HG03108 (cell line): ENCODE data around the gene TSHR.
"Not testable (repeated sequence)": the region's sequence is repeated elsewhere in the genome, so short reads cannot be mapped to it uniquely, and the experiment has no call there.

ENCODE experiments used
- ATAC-seq: cut with Tn5 transposase; IDR thresholded peaks from one replicate; pipeline ENCODE4 v1.9.1; 2021; ENCODE audit warnings: moderate library complexity; ENCODE audit not compliant: unreplicated experiment

The TSHR gene

DNA sequence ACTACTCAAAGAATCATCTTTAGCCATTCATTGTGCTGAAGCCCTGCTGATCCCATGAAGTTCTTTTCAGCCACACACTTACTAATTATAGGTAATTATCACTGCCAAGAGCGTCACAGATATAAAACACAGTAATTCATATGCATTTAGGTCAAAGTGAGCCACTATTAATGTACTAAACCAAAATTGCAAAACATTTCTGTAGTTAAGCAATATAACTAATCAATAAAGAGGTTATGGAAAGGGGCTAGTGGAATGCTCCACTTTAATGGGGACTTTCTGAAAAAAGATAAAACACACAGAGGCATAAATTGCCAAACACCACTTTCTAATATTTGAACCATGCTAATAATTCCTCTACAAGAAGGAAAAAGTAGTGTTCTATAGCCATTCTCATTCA, 7.1 kb upstream of the TSHR start:
- no peak for ATAC-seq

DNA sequence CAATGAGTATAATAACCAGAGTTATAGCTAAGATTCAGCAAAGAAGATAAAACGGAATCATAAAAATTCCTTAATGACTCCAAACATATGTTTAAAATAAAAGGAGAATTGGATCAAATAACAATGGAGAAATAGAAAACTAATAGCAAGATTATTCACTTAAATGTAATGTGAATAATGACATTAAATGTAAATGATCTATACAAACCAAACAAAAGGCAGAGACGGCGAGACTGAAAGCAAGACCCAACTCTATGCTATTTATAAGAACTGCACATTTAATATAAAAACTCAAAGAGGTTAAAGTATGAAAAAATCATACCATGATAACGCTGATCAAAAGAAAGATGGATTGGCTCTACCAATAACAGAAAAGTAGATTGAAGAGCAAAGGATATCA, 3.9 kb upstream of the TSHR start:
- no peak for ATAC-seq

DNA sequence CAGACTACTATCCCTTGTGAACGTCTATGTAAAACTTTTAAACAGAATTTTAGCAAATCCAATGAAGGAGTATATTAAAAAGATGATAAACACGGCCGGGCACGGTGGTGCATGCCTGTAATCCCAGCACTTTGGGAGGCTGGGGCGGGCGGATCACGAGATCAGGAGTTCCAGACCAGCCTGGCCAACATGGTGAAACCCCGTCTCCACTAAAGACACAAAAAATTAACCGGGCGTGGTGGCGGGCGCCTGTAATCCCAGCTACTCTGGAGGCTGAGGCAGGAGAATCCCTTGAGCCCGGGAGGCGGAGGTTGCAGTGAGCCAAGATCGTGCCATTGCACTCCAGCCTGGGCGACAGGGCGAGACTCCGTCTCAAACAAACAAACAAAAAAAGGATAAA, 2.2 kb upstream of the TSHR start:
- ATAC-seq = not testable (repeated sequence)

DNA sequence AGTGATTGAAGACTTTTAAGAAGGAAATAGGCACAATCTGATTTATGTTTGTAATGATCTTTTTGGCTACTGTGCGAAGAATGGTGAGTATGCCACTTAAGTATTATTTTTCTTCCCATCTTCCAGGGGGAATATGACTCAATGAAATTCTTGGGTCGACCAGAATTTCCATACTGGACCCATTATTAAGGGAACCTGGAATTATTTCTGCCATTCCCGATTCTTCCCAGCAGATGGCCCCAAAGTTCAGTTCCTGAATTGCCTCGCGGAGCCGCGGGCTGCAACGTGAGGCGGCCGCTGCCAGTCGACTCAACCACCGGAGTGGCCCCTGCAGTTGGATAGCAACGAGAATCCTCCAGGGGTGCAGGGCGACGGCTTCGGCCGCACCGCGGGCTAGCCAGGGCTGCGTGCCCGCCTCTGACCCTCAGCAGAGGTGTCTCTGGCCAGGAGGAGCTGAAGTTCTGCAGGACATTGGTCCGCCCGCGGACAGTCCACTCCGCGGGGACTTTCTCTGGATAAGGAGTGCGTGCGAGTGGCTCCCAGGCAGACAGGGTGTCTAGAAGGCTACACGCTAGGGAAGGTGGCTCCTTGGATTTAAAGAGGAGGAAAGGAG, 628 bp upstream of the TSHR start:
- ATAC-seq = peak; percentile 31

DNA sequence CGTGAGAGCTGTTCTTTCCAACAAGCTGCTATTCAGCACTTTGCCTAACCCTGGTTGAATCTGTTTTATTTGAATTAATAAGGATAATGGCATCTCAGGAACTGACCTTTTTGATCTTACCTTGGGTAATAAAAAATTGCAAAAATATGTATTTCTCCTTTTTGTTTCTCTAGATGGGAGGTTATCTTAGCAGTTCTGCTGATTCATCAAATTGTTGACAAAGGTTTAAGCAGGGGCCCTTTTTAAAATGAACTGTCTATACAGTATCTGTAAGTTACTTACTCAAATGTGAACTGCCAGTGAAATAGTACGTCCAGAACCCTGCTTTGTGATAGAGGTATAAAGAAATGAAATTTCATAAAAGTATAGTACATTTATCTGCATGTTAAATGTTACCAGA, 681 bp downstream of the TSHR start:
- no peak for ATAC-seq

DNA sequence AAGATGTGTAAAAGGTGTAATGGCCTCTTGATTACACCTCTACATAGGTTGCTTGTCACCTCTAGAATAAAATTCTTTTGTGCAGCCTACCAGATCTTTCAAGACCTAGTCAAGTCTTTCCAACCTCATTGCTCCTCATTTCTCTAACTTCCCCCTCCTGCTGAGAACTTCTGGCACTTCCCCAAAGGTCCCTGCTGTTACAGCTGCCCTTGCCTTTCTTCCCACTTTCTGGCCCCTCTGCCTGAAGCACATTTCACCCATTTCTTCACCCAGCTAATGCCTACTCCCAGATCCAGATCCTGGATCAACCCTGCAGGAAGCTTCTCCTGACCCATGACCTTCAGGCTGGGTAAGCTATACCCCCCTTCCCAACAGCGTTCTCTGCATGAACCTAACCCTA, 1.5 kb downstream of the TSHR start:
- no peak for ATAC-seq

DNA sequence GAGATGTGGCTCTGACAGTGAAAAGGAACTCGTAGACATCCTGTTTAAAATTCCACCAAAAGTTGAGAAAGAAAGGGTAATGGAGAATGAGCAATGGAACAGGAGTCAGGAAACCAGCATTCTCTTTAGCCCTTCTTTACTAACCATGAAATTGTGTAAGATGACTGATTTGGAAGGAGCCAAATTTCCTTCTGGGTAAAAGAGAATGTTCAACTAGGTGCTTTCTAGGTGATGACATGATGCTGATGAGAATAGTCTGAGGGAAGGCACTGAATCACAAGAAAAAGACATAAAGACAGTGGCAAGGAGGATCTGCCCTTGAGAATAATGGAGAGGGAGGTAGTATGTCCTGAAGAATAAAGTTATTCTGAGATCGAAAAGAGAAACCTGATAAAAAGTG, 2.2 kb downstream of the TSHR start:
- ATAC-seq = no peak

DNA sequence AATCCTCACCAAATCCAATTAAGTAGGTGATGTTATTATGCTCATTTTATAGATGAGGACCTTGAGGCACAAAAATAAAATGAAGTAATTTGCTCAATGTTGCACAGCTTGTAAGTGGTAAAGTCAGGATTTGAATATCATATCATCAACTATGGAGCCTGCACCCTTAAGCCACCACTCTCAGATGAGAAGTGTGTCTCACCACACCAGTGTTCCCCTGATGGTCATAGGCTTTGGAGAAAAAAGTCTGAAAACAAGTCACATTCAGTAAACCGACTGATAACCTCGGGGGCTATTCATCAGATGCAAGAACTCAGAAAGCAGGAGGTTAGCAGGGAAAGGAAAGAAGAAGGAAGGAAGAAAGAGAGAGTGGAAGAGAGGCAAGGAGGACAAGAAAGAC, 2.8 kb downstream of the TSHR start:
- no peak for ATAC-seq

DNA sequence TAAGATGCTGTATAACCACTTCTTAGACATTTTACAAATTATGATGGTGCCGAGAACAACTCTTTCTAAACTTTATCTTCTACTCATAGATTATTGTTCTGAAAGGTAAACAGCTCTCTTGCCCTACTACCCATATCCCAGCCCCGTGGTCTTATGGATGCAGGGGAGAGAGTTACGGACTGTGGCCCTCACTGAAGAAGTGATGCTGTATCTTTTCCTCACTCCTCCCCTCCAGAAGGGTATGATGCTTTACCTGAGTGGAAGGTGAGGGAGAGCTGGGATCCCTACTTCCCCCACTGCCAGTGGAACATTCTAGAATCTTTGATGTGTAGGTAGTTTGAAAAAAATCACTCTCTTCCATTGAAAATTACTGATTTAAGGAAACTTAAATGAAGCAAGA, 3.5 kb downstream of the TSHR start:
- no peak for ATAC-seq

DNA sequence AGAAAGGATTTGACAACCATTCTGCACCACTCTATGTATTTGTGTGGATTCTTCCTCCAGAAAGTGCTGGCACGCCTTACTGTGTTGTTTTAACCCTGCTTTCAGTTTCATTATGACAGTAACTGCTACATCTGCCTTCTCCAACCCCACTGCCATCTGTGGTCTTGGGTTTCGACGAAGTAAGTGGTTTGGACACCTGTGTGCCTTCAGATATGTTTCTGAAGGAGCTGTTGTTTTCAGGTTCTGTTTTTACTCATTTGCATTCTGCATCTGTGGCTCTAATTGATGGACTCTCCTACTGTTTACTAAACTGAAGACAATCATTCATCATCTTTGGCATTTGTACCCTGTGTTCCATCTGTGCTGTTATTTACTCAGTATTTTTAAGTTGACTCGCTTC, 4.1 kb downstream of the TSHR start:
- ATAC-seq = peak; percentile 96

DNA sequence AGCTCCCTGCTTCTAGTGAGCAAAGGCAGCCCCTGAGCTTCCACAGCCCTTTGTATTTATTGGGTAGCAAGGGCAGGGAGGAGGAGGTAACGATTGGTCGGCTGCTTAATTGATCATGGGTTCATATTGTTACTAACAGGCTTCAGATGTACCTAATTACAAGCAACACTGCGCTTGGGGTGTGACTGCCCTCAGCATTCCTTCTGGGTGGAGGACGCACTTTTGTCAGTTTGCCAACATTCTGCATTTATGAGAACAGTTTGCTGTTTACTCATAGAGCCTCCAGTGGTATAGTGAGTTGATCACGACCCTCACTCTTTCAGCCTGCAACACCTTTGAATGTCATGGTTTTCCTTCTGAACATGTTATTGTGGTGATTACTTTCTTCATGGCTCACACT, 9.6 kb downstream of the TSHR start:
- no peak for ATAC-seq

DNA sequence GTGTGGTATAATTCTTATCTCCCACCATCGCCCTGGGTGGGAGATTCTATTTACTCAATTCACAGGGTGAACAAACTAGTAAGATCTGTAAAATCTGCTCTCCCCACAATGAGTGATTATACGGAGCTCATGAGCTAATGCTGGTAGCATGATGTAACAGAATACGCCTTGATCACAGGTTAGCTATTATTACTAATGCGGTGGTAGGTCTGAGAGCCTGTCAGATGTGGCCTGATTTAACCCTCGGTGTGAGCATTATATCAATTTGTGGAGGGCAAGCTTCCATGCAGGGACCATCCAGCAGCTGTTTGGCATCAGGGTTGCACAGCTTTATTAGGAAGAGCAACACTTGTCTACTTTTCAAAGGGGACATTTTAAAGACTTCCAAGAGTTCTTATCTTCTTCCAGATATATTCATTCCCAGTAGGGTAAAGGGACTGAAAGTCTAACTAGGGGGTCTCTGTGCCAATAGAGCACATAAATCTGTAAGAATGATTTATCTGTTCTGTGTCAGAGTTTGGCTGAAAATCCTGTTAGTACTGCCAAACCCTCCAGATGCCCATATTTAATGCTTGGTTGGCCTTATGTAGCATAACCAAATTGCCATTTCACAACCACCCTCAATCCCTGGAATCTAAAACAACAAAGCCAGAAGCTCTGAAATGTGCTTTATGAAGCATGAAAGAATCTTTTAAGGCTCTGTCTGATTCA, 18.7 kb downstream of the TSHR start:
- ATAC-seq = no peak

DNA sequence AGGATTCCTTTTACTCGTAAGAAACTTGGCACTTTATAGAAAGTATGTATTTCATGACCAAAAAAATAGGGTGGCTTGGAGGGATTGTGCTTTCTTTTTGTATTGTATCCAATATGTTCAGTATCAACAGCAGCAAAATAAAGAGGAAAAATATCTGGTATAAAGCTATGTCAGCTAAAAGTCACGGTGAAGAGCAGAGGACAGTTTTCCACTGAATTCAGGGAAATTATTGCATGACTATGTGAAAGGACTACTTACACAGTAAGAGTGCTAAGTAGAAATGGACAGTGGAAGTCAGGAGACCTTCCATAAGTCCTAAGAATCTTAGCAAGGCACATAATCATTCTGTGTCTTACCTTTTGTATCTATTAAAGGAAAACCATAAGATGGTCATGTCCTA, 19.3 kb downstream of the TSHR start:
- ATAC-seq = no peak

DNA sequence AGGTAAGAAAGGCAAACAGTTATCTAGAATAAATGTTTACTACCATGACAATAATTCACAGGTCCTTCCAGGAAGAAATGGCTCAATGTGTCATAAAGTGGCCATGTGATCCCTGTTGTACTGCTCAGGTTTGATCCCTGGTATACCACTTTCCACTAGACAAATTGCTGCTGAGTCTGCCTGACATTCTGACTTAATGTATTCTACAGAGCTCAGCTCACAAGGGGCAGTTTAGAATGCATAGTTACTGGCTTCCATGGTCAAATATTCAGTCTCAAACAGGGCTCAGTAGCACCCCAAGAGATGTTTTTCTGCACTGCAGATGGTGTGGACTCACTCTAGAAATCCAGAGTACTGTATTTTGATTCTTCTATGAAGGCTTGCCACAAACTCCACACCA, 21.8 kb downstream of the TSHR start:
- no peak for ATAC-seq

DNA sequence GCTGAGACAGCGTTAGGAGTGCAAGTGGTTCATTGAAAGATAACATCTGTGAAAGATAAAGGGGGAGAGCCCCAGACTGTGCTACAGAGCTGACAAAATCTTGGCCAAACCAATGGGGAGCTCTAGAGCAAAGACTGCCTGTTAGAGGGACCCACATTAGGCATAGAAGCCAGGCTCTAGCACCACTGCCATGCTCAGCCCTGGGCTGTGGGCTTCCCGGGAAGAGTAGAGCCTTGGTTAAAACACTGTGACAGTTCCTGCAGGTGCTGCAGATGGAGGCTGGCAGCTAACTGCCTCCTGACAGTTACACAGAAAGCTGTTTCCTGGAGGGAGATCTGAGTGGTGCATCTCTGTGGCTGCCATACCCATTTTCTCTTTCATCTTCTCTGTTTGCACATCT, 23.0 kb downstream of the TSHR start:
- ATAC-seq = no peak

DNA sequence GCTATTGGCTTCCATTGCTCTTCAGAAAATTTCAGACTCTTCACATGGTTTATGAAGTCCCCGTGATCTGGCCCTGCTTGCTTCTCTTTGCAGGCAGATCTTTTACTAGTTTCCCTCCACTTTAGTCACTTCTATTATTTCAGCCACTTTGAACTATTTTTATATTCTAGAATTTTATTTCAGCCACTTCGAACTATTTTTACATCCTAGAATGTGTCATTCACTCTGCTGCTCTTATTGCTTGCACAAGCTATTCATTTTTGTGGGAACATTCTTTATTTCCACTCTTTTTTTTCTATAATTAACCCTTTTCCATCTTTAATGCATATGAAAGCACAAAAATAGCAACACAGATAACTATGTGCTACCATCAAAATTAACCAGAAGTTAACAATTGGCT, 24.5 kb downstream of the TSHR start:
- ATAC-seq = no peak

DNA sequence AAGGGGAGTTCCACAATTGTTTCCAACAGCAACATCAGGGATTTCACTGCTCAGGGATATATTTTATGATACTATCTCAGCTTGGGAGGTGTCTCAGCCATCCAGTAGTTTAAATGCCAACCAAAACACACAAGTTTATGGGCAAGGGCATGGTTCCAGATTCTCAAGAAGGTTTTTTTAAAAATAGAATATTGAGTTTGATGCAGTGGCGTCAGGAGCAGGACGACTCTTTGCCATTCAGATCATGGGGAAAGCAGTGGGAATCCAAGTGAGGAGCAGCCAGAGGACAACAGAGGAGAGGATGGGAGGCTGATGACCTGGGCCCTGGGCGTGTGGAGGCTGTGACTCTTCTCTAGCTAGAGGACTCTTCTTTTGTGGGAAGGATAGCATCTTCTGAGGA, 25.7 kb downstream of the TSHR start:
- no peak for ATAC-seq

DNA sequence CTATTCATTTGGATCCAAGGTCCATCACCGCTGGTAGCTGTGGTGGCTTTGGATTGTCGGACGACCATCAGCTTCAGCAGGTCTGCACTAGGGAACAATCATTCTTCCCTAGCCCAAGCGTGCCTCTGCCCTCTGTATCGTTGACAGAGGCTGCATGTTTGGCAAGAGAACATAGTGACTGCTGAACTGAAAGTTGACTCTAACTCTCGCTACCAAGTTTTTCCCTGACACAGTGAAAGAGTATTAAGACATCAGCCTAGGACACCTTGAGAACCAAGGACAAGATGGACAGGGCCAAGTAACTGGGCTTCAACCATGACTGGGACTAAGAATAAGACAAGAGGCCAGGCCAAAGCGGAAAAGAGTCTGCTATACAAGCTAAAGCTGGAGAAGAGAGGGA, 26.3 kb downstream of the TSHR start:
- no peak for ATAC-seq

DNA sequence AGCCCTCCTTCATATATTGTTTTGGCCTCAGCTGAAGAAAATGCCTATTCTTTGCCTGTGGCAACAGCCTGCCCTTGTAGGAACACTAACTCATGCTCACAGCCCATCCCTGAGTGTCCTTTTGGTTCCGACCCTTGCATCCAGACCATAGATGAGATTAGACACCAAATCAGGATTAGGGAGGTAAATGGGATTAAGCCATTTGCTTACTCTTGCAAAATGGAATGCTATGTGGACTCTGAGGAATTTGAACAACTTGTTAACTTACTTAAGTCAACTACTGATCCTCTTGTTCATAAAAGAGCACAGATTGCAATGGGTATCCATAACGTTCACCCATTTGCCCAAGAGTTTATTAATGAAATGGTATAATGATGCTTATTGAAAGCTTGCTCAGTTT, 27.3 kb downstream of the TSHR start:
- no peak for ATAC-seq

DNA sequence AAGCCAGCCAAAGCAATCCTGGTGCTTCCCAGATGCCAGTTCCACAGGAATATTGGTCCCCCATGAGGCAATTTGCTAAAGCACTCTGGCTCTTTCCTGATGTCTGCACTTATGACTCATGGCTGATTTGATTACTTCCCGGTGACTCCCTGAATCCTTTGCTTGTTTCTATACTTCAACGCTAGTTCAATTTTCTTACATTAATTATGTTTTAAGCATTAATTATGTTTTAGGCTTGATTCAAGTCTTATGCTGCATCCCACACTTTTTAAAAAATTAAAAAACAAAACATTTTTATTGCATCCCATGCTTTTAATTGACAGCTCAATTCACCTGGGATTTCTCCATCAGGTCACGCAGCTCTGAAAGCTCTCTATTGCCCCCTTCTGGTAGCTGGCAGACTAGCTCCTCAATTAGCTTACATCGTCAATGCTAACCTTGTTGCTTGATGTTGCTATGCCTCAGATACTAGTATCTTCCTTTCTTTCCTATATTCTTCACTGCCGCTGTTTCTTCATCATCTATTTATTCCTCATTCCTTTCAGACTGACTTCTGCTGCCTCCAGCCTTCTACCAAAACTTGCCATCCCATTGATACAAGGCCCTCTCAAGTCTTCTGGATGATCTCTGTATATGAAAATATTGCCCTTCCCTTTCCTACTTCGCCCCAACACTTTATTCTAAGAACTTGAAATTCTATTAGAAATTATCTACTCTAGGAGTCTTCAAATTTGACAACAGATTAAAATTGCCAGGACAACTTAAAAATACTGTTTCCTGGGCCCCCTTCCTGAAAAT, 32.0 kb downstream of the TSHR start:
- peak; percentile 51 for ATAC-seq

DNA sequence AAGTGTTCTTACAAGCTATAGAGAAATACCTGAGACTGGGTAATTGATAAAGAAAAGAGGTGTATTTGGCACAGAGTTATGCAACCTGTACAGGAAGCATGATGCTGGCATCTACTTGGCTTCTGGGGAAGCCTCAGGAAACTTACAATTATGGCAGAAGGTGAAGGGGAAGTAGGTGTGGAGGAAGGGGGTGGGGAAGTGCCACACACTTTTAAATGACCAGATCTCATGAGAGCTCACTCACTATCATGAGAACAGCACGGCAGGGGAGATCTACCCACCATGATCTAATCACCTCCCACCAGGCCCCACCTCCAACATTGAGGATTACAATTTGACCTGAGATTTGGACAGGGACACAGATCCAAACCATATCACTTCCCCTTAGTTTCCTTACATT, 32.8 kb downstream of the TSHR start:
- ATAC-seq = no peak

DNA sequence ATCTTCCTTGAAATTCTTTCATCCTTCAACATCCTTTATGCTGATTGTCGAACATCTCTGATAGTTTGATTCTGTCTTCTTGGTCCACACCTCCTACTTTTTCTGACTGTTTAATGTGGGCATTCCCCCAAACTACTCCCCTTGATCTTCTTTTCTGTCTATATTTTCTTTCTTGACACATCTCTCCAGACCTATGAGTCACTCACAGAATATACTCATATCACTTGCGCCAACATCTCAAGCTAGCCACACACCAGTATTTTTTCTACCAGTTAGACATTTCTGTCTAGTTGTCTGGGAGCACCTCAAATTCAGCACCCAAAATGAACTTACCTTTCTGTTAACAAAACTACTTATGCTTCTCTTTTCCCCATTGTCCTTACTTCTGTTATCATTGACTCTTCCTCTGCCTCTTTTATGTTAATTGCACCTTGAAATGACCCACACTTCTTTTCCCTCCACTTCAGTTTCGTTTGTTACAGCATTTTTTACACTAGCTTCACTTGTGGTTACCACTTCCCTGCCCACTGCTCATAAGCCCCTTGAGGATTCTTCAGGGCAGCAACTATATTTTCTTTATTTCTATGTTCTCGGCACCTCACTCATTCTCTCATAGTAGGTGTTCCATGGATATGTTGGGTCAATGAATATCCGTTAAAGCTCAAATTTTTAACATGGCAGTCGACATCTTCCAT, 33.5 kb downstream of the TSHR start:
- ATAC-seq = peak; percentile 52
